Left kidney (tissue), 2 donors: Measurements from ENCODE around the gene TFEB. TPM values are rescaled to one million over a fixed set of nuclear protein-coding genes. Genes with fewer than 3 reads are reported as not detected.

Experiments used
- DNase-seq: peaks from one replicate; pipeline ENCODE4 v3.0.0-alpha.2; 2013
- polyA plus RNA-seq: library from polyadenylated mRNA; unstranded; fragments of 120-200 nt; gene quantifications from one replicate; pipeline ENCODE4 v1.2.1, GENCODE V29; 2013; ENCODE audit not compliant: insufficient read length

TFEB gene
- polyA plus RNA-seq, 1 donor = 7.6 TPM

GRCh38 chr6:41638935-41639808 lies 96.2 kb downstream of the TFEB start:
- DNase-seq = no peak

- DNase-seq = peak; percentile 75
Measured at GRCh38 chr6:41638002-41638934, 97.1 kb downstream of the TFEB start, which contains the start of gene MDFI. TSS of gene MDFI (plus strand) at chr6:41638468. CDS start at chr6:41638750, 282 bp downstream.

- no peak for DNase-seq
Measured at GRCh38 chr6:41637194-41638001, 98.0 kb downstream of the TFEB start.

GRCh38 chr6:41636833-41637193 lies 98.6 kb downstream of the TFEB start:
- no peak for DNase-seq

GRCh38 chr6:41635365-41635764 lies 100.0 kb downstream of the TFEB start:
- DNase-seq = no peak

GRCh38 chr6:41634657-41635056 lies 100.8 kb downstream of the TFEB start:
- no peak for DNase-seq

Other genes with a start within 250 kb of the TFEB start
- gene FOXP4, start 189.2 kb downstream of the TFEB start, polyA plus RNA-seq = 29.3 TPM
- 31.4 TPM for gene MDFI, start 97.1 kb downstream of the TFEB start, polyA plus RNA-seq
- gene PGC, start 11.8 kb upstream of the TFEB start, polyA plus RNA-seq = not detected
- 5.0 TPM for gene FRS3, start 44.3 kb upstream of the TFEB start, polyA plus RNA-seq
- gene PRICKLE4, start 45.2 kb upstream of the TFEB start, polyA plus RNA-seq = 6.8 TPM
- 208 TPM for gene TOMM6, start 52.1 kb upstream of the TFEB start, polyA plus RNA-seq
- gene USP49, start 159.8 kb upstream of the TFEB start, polyA plus RNA-seq = 21.0 TPM
- 41.4 TPM for gene MED20, start 185.5 kb upstream of the TFEB start, polyA plus RNA-seq
- 26.5 TPM for gene BYSL, start 185.9 kb upstream of the TFEB start, polyA plus RNA-seq
- 25.9 TPM for gene CCND3, start 206.2 kb upstream of the TFEB start, polyA plus RNA-seq